GM18511 (cell line): ENCODE measurements around the gene MAML3.

ENCODE experiments used
- ATAC-seq: cut with Tn5 transposase; IDR thresholded peaks from one replicate; pipeline ENCODE4 v1.9.1; 2021; ENCODE audit warnings: mild to moderate bottlenecking, moderate library complexity; ENCODE audit not compliant: unreplicated experiment

Gene MAML3

DNA sequence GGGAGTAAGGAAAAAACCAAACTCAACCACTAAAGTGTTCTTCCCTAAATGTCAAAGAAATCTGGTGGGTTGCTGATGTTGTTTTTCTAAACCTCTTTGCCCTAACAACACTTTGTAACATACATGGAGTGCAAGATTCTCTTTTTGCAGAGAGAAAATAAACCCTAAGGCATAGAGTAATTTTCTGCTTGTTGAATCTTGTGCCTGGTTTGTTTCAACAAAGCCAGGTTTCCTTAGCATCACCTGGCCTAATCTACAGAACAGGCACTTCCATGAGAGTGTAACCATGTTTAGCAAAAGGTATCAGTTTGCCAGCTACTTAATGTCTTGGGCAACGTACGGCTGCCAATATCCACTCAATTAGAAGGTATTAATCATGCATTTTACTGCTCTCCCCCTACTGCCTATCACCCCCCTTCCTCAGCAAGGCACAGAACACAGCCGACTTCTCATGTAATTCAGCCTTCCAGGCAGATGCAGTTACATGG, 219.2 kb downstream of the MAML3 start:
- no peak for ATAC-seq

DNA sequence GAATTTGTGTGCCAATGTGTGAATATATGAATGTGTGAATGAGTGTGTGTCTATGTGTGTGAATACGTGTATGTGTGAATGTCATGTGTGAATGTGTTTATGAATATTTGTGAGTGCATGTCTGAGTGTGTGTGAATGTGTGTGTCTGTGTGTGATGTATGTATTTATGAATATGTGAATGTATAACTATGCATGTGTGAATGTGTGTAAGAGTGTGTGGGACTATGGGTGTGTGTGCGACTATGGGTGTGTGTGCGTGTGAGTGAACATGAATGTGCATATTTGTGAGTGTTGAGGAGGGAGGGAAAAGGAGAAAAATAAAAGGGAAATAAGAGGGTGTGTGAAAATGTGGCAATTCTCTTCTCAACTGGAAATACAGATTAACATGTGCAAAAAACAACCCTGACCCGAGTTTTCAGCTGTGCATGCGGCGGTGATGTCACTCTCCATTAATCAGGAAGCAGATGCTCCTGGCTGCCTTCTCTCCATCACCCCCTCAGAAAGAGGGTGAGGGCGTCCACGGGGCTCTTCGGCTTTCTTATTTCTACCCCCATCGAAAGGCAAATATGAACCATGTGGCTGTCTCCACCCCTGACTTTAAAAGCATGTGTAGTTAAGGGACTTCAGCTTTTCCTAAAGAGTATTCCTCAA, 219.8 kb downstream of the MAML3 start:
- ATAC-seq: no peak

DNA sequence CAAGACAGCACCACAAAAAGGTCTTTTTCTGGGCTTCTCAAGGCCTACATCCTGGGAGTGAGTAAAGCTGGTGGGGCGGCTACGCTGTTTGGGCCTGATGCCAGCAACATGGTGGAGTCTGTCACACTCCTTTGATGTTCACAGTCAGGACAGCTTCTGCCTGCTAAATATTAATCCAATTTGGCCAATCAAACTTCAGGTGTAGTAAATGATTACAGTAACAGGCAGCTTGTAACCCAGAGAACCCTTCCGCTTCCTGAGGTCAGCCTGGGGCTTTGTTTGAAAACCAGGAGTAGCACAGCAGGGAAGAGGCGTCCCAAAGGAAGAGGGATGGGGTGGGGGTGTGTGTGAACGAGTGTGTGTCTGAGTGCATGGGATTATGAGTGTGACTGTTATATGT, 220.4 kb downstream of the MAML3 start:
- no peak for ATAC-seq

DNA sequence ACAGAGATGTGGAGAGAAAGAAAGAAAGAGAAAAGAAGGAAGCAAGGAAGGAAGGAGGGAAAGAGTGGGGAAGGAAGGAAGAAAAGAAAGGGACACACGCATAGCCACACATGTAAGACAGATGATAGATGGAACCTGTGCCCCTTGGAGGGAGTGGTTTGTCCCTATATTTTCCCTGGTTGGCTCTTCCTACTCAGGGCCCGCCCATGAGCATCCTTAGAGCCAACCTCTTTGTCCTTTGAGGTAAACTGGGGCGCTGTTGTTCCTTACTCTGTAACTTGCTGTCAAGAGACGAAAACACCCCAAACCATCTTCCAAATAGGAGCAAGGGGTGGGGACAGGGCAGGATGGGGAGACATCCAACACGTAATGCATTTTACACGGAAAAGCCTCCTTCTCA, 220.9 kb downstream of the MAML3 start:
- no peak for ATAC-seq

DNA sequence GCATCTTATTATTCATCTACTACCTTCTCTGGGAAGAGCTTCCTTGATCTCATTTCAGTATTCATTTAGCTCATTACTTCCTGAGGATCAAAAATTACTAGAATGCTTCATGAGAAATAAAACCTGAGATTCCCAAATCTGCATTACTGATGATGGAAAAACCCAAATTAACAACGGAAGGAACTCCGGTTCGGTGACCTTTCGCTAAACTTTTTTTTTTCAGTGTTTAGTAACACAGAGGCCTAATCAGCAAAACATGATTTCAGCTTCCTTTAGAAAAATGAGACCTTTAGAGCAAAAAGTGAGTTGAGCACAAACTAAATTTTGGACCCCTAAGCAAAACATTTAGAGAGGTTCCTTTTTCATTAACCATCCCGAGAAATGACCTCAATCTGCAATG, 229.2 kb downstream of the MAML3 start:
- ATAC-seq: no peak

DNA sequence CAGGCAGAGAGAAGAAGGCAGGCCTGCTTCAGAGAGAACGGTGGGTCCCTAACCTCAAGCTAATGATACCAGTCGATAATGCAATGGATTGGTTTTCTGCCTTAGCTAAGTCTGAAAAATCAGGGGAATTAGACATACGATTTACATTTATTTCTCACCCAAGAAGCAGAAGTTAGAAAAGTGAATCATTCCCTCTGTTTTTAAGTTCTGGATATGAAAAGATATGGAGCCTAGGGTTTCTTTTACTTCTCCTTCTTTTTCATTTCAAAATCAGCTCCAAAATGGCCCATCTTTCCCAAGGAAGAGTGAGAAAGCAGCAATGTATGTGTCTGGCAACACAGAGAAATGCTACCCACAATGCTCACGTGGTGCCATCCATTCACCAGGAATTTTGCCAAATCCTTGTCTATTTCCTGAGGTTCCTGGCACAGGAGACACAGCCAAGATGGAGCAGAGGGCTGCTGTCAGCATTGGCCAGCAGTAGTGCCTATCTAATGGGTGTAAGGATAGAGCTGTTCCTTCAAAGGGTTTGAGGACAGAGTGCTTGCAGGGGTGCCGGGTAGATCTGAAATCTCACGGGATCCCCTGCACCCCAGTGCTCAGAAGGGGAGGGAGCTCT, 231.5 kb downstream of the MAML3 start:
- no peak for ATAC-seq

DNA sequence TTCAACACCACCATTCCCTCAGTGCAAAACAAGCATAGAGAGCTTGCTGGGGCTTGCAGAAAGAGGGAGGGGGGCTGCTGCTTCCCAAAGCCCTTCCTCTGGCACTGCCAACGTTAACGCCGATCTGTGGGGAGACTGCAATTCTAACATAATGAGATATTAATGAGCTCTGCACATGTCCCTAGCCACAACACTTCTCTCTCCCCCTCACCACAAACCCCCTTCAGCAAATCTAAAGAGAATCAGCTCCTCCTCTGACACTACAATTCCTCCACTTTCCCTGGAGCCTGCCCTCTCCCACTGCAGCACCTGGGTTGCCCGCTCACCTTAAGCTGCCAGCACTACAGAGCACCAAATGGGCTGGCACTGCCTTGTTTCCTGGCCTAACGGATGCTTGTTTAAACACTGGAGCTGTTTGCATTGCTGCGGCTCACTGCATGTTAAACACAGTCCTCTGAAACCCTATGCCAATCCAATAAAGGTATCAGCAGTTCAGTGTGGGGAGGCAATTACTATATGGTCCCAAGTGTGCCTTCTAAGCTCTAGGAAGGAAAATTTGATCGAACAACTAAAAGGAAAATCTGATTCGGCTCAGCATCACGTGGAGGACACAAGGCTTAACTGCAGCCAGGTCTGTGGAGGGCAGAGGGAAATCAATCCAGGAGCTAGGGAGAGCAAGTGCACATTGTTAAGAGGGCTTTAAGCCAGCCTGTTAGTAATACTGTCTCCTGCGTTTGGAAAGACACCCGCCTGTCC, 232.4 kb downstream of the MAML3 start:
- no peak for ATAC-seq

DNA sequence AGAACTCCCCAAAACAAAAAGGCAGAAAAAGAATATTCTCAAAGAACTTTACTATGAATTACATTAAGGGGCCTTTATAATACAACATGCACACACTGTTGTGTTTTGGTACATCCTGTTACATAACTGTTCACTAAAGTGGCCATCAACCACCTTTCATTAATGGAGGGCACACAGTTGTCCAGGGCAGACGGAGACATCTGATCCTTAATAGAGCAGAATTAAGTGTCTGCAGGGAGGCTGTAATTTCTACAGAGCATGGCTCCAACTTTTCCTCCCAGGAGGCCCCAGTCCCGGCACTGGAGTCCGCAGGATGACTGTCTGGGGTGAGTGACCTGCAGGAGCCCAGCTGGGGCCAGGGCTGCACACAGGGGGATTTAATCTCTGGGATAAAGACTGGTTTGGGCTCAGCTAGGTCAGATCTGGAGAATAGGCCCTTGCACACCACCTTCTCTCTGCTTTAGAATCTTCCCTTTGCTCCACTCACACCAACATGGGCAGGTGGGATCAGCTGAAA, 233.4 kb downstream of the MAML3 start:
- no peak for ATAC-seq

DNA sequence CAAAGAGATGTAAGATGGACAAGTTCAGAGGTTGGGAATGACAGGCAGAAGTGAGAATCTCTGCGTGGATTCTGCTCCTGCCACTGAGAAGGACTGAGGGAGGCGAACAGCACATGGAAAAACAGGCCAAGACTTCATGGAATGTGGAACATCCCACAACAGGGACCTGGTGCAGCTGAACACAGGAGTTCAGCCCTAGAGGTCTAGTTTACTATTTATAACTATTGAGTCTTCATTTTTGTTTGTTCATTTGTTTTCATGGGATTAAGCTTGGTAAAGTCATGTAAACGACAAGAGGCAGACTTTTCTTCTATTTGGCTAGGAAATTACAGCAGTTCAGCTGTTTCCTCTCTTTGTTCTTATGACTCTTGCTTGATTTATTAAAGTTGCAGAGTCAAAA, 234.5 kb downstream of the MAML3 start:
- no peak for ATAC-seq

DNA sequence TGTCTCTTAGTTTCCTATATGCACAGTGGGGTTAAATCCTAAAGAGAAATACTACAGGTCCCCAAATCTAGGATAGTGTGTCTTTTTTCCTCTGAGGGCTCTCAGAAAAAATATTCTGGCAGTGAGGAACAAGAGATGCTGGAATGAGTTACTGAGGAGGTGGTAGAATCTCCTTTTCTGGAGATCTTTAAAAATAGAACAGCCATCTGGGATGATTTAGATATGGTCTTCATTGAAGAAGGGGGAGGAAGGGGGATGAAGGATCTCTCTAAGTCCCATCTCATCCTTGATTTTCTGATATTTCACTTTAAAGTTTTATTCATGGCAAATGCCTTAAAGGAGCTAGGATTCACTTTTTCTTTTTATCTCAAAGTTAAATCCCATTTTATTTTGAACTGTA, 235.0 kb downstream of the MAML3 start:
- ATAC-seq: no peak

DNA sequence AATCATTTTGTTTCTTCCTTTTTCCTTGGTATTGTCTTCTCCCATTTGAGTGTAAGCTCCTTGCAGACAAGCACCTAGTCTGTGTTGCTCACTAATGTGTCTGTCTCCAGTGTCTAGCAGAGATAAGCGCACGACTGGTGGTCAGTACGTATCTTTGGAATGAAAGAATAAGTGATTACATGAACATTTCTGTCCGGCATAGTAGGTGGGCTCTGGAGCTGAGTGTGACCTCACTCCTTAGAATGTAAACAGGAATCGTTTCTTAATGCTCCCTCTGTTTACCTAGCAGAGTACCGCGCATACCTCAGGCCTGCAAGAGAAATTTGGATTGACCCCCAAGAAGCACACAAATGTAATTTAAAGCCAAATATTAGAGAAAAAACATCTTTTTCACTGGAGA, 235.4 kb downstream of the MAML3 start:
- no peak for ATAC-seq

DNA sequence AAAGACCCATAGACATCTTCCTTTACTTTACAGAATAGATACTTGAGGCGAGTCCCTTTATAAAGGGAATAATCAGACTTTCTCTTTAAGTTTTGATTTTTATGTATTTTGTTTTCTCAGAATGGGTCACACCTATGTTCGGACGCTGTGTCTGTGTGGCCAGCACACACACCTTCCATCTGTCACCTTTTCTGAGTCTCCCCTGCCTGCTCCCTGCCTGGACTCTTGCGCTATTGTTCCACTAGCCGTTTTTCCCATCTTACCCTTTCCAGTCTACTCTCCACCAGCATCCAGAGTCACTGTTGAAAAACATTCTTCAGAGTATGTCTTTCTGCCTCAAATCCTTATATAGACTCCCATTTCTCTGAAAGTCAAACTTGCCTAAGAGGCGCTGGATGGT, 236.1 kb downstream of the MAML3 start:
- ATAC-seq: no peak

DNA sequence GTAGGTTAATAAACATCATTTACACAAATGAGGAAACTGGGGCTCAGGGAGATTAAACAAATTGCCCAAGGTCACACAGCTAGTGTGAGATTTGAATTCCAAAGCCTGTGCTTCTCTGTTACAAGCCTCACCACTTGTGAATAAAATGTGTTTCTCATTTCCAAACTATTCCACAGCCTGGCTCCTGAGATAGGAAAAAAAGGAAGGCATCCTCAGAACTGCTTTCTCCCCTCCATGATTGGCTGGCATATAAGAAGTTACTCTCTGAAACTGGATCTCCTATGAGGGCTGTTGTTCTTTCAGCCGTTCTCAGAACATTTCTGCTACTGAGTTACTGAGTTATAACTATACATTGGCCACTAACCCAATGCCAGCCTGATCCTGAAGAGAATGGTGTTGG, 237.9 kb downstream of the MAML3 start:
- no peak for ATAC-seq

DNA sequence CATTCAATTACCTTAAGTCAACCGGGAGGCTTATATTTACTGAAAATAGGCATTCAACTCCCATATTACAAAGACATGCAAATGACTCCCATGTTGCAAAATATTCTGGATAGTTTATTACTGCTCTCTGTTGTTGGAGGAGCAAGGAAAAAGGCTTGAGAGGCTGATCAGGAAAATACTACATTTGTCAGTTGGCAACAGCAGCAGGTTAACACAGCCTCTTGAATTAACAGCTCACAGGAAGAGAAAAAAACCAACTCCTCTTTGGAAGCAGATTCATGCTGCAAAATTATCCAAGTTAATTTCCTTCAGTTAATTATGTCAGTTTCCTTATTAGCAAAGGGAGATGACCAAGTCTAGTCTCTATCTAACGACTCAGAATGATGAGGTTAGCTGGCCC, 238.9 kb downstream of the MAML3 start:
- ATAC-seq: no peak

DNA sequence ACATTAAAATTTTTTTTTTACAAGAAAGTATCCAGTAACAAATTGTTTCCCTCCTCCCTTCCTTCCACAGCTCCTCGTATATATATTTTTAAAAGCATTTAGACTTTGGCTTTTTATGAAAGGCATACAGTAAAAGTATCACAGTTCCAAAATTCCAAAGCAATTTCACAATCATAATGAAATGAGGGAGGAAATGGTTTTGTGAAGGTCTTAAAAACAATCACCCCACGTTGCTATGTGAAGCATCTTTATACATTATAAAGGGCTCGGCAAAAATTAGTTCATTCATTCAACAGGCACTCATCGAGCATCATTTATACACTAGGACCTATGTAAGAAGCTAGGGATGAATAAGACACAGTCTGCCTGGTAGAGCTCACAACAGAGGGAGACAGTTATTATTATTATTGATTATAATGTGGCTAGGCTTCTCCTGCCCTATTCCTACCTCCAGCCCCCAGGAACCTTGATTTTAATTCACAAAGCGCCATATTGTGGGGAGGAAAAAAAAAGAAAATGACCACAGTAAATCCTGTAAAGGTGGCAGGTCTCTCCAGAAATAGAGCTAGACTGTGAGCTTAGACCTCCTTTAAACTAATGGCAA, 239.9 kb downstream of the MAML3 start:
- ATAC-seq: no peak

DNA sequence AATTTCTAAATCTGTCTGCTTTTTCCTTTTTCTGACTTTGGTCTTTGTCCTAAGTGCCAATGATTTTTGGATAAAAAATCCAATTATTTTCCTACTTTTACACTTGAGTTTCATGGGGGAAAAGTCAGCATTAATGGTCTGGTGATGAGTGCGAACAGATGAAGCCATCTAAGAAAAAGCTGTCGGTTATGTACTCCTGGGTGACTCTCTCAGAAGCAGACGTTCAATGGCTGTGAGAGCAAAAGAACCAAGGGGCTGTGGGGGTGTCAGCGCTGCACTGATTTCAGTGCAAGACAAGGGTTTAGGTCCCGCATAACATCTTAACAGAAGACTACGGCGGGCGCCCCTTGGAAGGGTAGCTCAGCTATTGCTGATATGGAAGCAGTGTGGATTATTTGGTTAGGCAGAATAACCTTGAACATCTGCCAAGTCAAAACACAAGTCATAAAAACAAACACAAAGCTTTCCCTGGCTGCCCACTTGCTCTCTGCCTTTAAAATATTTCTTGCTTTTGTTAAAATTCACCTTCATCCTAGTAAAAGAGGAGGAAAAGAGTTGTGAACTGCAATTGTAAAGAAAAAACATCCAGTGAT, 240.5 kb downstream of the MAML3 start:
- no peak for ATAC-seq

DNA sequence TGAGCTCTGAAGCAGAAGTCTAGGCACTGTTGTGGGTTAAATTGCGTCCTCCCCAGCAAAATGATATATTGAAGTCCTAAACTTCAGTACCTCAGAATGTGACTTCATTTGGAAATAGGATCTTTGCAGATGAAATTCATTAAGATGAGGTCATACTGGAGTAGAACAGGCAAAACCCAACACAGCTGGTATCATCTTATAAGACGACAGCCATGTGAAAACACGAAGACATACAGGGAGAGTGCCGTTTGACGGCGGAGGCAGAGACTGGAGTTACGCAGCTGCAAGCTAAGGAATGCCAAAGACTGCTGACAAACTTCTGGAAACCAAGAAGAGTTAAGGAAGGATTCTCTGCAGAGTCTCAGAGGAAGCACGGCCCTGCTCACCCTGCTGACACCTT, 241.5 kb downstream of the MAML3 start:
- ATAC-seq: no peak

DNA sequence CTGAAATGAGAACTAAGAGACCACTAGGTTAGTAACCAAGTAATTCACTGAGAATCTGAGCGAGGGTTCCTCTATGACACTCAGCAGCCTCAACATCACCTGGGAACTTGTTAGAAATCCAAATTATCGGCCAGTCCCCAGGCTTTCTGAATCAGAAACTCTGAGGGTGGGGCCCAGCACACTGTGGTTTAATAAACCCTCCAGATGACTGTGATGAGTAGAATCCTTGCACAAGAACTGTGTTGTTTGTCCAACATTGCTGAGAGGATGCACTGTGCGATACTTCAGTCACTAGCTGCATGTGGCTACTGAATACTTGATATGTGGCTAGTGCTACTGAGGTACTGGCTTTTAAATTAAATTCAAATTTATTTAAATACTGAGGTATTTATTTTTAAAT, 243.9 kb downstream of the MAML3 start:
- ATAC-seq: no peak

DNA sequence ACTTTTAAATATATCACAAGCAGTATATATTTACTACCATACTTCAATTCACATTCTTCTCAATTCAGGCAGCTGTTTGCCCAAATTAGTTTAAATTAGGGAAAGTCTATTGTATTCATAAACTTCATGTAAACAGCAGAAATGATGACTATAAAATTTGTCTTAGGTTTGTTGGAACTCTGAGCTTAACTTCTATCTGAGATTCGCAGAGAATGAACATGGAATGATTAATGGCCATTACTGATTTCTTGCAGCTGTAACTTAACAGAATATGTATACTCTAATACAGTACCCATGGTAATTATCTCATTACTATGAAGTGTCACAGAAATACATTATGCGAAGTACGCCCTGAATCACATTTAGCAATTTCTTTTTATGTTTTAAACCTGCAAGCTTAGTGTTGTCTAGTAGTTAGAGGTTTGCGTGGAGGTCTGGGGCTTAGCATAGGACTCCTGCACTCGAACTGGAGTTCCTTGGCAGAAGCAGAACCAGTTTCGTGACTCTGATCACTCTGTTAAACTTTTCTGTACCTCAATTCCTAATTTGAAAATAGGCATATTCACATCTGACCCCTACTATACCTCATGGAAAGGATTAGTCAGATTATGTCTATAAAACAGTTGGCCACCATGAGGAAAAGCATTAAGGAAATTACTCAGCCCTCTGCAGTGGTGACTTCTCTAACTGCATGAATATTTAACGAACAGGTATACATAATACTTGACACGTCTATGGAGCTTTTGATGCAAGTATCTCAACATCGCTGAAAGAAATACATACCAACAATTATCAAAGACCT, 245.1 kb downstream of the MAML3 start:
- ATAC-seq: no peak
